ENCODE results near the gene IER3IP1.

IER3IP1 gene

GRCh38 chr18:47109720-47110119 is 66.4 kb downstream of the IER3IP1 start:
- H3K4me3 ChIP-seq (ENCODE audit: low read depth, low read length): no peak overlapping the region
- no peaks in the 10 kb centered on the region for H3K27me3 ChIP-seq
- H3K36me3 ChIP-seq: no peaks in the 10 kb centered on the region
- DNase-seq: no peak
- no peaks in the 10 kb centered on the region for H3K9me3 ChIP-seq
- TF ChIP-seq, protein P1, sequence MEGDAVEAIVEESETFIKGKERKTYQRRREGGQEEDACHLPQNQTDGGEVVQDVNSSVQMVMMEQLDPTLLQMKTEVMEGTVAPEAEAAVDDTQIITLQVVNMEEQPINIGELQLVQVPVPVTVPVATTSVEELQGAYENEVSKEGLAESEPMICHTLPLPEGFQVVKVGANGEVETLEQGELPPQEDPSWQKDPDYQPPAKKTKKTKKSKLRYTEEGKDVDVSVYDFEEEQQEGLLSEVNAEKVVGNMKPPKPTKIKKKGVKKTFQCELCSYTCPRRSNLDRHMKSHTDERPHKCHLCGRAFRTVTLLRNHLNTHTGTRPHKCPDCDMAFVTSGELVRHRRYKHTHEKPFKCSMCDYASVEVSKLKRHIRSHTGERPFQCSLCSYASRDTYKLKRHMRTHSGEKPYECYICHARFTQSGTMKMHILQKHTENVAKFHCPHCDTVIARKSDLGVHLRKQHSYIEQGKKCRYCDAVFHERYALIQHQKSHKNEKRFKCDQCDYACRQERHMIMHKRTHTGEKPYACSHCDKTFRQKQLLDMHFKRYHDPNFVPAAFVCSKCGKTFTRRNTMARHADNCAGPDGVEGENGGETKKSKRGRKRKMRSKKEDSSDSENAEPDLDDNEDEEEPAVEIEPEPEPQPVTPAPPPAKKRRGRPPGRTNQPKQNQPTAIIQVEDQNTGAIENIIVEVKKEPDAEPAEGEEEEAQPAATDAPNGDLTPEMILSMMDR (IDR thresholded peaks at IDR 0.05; ENCODE audit: low read depth, low read length): no peak
- no peaks in the 10 kb centered on the region for H3K4me1 ChIP-seq

DNA sequence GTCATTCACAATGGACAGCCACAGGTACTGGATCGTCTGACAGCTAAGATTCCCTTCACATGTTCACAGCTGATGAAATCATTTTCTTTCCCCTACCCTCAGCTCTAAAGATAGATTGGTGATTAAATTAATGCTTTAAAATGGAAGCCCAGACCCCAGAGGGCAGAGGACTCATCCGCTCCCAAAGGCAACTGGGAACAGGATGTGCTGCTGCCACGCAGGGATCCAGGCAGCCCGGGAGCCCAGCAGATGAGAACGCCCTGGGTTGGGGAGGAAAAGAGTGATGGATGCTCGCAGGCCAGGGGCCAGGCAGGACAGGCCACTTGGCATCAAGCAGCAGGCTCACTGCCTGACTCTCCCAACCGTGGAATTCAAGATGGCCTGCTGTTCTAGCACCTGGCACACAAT is 67.2 kb downstream of the IER3IP1 start:
- DNase-seq: peak; percentile 5
- TF ChIP-seq, protein P1 (IDR thresholded peaks at IDR 0.05; ENCODE audit: low read depth, low read length): no peak
- Histone ChIP-seq H3K9me3 (no peaks in the 10 kb centered on the region), H3K36me3 (no peaks in the 10 kb centered on the region), H3K4me1 (no peaks in the 10 kb centered on the region), H3K27me3 (no peaks in the 10 kb centered on the region), H3K4me3 (ENCODE audit: low read depth, low read length) (no peak overlapping the region)

- TF ChIP-seq, protein P1 (IDR thresholded peaks at IDR 0.05; ENCODE audit: low read depth, low read length): no peak
- no peaks in the 10 kb centered on the region for H3K36me3 ChIP-seq
- no peak for DNase-seq
- H3K27me3 ChIP-seq: no peaks in the 10 kb centered on the region
- H3K4me1 ChIP-seq: no peaks in the 10 kb centered on the region
- H3K9me3 ChIP-seq: no peaks in the 10 kb centered on the region
- H3K4me3 ChIP-seq (ENCODE audit: low read depth, low read length): no peak overlapping the region
These were observed 67.8 kb downstream of the IER3IP1 start for GRCh38 chr18:47108373-47108772.
